Fibroblast of peridontal ligament (primary cell): ENCODE data around the gene KCNK4.

Experiments
- DNase-seq: peaks from one replicate; pipeline ENCODE4 v3.0.0-alpha.2; 2010; ENCODE audit errors: extremely low read depth

The KCNK4 gene

DNA sequence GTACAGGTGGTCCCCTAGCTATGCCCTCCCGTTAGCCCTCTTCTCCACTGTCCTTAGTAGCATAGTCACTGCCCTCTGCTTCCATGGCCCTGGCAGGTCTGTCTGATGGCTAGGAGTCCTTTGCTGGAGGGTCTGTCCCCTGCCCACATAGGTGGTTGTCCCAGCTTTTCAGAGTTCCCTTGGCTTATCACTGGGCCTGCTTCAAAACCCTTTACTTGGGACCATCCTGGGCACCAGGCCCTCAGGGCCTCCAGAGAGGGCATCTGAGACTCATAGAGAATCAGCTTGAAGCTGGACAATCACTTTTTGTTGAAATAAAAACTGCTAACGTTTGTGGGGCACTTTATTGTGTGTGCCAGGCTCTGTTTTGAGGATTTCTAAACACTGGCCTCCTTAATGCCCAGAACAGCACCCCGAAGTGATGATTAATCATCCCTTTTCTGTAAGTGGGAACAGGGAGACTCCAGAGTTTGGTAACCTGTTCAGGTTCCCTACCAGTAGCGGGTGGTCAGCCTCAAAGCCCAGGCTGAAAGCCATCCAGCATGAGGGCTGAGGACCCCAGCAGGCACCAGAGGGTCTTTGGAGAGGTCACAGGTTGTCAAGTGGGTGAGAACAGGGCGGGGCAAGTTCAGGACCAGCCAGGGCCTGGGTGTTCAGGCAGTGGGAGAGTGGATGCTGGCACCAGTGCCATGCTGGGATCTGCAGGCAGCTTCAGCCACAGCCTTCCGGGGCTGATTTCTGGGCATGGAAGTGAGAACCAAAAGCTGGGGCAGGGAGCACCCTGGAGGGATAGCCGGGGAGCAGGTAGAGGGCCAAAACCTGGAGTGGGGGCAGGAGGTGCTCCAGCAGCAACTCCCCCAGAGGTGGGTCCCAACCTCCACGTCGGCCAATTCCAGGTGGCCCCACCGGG is 495 bp upstream of the KCNK4 start:
- no peak for DNase-seq

DNA sequence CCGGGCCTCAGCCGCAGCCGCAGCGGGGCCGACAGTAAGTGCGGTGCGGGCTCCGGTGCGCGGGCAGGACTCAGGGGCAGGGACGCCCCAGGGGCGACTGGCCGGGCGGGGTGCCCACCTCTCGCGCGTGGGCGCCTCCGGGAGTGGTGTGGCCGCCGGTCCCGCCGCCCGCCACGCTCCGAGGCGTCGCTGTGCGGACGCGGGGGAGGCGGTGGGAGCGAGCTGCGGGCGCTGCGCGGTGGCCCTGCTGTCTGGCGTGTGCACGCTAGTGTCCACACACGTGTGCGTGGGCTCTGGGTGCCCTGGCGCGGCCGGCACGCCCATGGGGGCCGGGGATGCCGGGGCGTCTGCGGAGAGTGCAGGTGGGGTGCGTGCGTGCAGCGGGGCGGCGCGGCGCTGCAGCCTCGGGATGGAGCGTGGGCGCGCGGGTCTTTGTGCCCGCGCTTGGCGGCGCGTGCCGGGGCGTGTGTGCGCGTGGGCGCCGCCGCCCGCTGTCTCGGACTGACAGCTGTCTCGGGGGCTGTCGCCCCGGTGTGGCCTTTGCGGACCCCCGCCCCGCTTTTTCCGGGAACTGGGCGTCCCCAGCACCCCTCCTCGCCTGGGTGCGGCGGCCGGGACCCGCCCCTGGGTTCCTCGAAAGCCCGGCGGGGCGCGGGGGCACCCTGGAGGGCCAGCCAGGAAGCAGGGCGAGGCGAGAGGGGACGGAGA is 804 bp downstream of the KCNK4 start:
- DNase-seq, result no peak

DNA sequence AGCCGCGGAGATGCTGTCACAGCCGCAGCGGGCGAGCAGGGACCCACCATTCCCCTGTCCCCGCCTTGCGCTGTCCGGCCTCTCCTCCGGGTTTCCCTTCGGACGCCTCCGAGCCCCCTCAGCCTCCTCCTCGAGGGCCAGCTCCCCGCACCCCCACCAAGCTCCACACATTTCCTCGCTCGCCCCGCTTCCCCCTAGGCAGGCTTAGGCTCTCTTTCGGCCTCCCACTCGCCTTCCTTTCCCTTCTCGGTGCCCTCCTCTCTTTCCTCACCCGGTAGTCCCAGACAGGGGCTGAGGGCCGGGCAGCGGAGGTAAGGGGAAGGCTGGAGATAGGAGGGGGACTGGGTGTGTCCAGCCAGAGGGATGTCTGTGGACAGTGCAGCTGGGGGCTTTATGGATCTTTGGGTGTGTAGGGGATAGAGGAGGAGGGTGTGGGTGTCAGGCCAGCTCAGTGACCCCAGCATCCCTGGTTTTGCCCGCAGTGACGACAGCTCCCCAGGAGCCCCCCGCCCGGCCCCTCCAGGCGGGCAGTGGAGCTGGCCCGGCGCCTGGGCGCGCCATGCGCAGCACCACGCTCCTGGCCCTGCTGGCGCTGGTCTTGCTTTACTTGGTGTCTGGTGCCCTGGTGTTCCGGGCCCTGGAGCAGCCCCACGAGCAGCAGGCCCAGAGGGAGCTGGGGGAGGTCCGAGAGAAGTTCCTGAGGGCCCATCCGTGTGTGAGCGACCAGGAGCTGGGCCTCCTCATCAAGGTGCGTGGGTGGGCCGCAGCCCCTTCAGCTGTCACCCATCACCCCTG is 1.6 kb downstream of the KCNK4 start:
- DNase-seq, result no peak

DNA sequence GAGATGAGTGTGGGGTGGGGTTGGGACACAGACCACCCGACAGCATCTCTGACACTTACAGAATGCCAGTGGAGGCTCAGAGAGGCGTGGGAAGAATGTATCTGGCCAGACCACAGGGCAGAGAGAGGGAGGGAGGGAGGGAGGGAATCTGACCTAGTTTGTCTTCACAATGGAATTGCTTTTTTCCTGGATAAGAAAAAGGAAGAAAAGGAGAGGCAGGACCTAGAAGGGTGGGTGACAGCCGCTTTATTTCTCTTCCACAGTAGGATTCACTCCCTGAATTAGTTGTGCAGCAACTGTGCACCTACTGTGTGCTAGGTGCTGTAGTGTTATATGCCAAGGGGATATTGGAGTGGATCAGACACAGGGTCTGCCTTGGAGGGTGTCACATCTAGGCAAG is 3.7 kb downstream of the KCNK4 start:
- no peak for DNase-seq

DNA sequence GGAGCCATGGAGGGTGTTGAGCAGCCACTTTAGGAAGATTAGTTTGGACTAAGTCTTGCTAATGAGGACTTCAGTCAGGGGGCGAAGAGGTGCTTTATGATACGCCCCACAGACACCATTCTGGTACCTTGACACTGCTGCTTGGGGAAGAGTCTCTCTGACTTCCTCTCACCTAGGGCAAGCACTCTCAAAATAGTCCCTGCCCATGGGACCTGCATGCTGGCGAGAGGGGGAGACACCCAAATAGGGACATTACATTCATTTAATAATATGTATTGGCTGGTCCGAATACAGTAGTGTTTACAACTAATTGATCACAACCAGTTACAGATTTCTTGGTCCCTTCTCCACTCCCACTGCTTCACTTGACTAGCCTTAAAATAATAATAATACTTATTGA is 4.7 kb downstream of the KCNK4 start:
- DNase-seq, result no peak

DNA sequence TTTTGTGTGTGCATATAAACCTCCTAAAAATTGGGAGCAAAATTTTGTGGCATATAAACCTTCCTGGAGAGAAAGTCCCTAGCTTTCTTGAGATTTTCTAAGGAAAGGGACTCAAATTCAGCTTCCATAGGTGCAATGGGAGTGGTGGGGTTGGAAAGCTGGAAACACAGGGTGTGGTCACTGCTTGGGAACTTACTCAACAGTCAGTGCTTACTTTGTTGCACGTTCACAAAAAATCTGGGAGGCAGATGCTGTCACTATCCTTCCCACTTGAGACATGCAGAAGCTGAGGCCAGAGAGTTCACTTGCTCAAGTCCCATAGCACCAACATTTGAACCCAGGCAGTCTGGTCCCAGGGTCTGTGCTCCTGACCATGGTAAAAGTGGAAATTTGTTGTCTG is 5.1 kb downstream of the KCNK4 start:
- DNase-seq, result no peak

DNA sequence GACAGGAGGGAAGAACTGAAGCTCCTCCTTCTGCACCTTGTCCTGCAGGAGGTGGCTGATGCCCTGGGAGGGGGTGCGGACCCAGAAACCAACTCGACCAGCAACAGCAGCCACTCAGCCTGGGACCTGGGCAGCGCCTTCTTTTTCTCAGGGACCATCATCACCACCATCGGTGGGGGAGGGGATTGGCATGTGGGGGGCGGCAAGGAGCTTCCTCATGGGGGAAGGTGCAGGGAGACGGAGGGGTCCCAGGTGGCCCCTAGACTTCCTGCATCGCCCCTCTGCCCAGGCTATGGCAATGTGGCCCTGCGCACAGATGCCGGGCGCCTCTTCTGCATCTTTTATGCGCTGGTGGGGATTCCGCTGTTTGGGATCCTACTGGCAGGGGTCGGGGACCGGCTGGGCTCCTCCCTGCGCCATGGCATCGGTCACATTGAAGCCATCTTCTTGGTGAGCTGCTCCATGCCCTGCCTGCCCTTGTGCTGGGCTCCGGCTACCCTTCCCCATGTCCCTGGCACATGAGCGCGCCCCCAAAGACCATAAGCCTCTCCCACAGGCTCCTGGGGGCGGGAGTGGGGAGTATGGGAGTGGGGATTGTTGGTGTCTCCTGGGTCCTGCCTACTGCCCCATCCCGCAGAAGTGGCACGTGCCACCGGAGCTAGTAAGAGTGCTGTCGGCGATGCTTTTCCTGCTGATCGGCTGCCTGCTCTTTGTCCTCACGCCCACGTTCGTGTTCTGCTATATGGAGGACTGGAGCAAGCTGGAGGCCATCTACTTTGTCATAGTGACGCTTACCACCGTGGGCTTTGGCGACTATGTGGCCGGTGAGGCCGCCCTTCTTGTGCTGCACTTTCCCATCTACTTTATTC is 6.0 kb downstream of the KCNK4 start:
- no peak for DNase-seq

DNA sequence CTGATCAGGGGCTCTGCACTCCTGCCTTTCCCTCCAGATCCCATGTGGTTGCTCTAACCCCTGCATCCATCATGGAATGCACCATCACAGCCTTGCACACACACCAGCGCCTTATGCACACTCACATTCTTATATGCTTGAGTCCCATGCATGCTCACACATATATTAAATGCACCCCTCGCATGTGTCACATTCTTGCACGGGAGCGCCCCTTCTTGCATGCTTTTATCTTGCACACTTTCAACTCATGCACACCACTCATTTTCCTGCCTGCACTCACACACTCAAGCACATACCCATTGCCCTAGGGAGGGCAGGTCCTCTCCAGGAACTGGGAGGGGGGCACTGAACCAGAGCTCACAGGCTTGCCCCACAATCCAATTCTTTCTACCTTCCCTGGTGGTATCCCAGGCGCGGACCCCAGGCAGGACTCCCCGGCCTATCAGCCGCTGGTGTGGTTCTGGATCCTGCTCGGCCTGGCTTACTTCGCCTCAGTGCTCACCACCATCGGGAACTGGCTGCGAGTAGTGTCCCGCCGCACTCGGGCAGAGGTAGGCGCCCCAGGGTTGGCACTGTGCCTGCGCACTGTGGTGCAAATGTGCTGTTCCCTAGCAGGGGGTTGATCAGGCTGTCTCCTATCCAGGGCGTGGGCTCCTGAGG is 6.7 kb downstream of the KCNK4 start:
- DNase-seq, result no peak

DNA sequence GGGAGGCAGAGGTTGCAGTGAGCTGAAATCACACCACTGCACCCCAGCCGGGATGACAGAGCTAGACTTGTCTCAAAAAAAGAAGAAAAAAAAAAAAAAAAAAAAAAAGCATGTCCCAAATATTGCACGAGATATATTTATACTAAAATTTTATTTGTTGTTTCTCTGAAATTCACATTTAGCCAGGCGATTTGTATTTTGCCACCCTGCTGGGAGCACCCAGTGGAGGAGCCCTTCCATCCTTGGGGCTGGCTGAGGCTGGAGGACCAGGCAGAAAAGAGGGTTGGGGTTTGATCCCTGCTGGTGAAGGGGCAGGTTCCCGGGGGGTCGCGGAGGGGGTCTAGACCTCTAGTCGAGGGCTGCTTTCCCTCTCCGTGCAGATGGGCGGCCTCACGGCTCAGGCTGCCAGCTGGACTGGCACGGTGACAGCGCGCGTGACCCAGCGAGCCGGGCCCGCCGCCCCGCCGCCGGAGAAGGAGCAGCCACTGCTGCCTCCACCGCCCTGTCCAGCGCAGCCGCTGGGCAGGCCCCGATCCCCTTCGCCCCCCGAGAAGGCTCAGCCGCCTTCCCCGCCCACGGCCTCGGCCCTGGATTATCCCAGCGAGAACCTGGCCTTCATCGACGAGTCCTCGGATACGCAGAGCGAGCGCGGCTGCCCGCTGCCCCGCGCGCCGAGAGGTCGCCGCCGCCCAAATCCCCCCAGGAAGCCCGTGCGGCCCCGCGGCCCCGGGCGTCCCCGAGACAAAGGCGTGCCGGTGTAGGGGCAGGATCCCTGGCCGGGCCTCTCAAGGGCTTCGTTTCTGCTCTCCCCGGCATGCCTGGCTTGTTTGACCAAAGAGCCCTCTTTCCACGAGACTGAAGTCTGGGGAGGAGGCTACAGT is 8.1 kb downstream of the KCNK4 start:
- DNase-seq, result no peak

DNA sequence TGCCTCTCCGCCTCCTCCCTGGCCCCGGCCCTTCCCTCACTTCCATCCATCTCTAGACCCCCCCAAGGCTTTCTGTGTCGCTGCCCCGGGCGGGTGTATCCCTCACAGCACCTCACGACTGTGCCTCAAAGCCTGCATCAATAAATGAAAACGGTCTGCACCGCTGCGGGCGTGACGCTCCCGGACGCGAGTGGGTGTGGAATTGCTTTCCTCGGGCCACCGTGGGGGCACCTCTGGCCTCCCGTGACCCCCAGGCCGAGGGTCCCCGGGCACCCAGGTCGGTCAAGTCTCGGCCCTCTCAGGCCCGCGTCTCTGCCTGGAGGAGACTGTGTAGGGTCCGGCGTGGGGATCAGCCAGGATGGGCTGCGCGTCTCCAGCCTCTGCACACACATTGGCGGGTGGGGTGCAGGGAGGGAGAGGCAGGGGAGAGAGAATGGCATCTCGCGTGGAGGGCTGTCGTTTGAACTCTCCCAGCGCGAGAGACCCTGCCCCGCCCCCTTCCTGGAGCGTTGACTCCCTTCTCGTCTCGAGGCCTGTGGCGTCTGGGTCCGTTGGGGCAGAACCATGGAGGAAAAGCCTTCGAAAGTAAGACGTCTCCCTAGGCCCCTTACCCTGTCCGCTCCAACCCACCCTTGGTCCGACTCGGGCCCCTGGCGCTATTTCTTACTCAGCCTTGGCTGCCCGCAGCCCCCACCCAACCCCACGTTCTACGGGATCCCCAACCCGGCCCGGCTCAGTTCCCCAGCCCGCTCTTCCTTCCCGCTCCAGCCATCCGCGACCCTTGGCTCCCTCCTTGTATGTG is 8.9 kb downstream of the KCNK4 start, which contains the start of gene CATSPERZ:
CATSPERZ (plus strand) TSS at position 512 of the 802 bp plus-strand sequence; CDS start at position 565, 53 bp downstream.
- DNase-seq, result no peak

DNA sequence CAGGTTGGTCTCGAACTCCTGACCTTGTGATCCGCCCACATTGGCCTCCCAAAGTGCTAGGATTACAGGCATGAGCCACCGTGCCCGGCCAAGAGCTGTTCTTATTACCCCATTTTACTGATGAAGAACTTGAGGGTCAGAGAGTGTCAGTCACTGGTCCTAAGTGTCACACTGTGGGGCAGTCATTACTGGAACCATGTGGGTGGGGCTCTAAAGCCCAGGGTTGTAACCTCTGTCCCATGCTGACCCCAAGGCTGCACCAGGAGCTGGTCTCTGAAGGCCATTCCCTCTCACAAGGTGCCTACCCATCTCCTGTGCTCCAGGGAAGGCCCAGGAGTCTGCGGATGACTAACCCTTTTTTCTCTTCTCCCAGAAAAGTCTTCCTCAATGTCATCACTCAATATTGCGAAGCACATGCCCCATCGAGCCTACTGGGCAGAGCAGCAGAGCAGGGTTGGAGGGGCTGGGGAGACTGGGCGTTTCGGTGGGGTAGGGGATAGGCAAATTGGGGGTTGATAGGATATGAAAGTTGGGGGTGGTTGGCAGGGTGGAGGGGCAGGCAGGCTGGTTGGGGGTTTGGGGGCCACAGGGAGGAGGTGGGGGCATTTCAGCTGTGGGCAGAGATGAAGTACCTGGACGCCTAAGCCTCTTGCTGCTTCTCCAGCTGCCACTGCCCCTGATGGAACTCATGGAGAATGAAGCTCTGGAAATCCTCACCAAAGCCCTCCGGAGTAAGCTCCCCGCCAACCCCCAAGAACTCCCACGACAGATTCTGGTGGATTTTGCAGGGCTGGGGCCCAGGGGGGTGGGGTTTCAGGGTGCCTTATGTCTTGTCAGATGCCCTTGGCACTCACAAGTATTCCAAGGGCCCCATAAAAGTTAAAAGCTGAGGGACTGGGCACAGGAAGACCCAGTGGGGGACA is 12.3 kb downstream of the KCNK4 start:
- no peak for DNase-seq

DNA sequence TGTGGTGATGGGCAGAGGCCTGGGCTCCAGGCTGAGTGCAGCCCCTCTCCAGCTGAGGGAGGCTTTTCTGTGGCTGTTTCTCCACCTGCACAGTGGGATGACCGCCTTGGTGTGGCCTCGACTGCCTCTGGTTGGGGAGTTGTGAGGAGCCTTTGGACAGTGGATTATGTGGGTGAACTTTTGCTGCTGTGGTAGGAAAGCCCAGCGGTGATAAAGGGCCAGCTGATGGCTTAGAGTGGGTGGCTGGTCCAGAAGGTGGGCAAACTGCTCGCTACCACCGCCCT is 12.9 kb downstream of the KCNK4 start:
- no peak for DNase-seq

DNA sequence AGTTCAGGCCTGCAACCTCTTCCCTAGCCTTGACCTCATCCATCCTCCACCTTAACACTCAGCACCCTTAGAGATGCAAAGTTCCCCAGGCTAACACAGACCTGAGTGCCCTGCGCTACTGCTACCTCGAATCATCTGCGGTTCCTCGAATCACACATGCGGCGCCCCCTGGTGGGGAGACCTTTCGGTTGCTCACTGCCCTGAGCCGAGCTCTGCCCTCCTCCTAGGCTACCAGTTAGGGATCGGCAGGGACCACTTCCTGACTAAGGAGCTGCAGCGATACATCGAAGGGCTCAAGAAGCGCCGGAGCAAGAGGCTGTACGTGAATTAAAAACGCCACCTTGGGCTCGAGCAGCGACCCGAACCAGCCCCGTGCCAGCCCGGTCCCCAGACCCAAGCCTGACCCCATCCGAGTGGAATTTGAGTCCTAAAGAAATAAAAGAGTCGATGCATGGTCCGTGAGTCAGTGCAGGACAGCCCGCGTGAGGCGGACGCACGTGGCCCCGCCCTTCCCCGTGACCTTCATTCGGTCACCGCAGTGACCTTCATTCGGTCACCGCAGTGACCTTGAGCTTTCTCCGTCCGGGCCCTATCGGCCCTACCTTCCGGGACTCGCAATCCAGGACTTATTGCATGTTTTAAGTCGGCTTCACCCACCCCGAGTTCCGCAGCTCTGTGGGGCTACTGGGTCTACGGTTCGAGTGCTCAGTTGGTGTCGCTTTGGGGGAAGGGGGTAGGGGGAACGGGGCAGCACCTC is 13.4 kb downstream of the KCNK4 start:
- peak; percentile 87 for DNase-seq

DNA sequence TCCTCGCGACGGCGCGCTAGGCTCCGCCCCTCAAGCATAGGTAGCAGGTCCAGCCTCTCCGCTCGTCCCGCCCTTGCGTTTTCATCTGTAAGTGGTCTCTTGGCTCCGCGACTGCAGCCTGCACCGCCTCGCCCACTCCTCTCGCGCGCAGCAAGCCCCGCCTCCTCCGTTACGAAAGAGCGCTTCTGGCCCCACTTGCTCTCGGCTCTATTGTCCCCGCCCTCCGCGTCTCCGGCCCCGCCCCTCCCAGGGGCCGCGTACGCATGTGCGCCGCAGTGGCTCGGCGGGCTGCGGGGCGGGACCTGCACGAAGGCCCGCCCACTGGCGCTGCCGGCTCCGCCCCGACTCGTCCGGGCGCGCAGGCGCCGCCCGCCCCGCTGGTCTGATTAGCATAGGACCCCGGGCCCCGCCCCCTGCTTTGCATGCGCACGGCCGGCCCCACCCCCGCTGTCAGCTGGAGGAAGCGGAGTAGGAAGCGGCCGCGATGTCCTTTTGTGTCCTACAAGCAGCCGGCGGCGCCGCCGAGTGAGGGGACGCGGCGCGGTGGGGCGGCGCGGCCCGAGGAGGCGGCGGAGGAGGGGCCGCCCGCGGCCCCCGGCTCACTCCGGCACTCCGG is 14.1 kb downstream of the KCNK4 start, which contains the start of gene ESRRA:
ESRRA (plus strand) TSS at position 450 of the 616 bp plus-strand sequence. CDS start 1,656 bp downstream, outside the sequence.
- DNase-seq, result peak; percentile 93

DNA sequence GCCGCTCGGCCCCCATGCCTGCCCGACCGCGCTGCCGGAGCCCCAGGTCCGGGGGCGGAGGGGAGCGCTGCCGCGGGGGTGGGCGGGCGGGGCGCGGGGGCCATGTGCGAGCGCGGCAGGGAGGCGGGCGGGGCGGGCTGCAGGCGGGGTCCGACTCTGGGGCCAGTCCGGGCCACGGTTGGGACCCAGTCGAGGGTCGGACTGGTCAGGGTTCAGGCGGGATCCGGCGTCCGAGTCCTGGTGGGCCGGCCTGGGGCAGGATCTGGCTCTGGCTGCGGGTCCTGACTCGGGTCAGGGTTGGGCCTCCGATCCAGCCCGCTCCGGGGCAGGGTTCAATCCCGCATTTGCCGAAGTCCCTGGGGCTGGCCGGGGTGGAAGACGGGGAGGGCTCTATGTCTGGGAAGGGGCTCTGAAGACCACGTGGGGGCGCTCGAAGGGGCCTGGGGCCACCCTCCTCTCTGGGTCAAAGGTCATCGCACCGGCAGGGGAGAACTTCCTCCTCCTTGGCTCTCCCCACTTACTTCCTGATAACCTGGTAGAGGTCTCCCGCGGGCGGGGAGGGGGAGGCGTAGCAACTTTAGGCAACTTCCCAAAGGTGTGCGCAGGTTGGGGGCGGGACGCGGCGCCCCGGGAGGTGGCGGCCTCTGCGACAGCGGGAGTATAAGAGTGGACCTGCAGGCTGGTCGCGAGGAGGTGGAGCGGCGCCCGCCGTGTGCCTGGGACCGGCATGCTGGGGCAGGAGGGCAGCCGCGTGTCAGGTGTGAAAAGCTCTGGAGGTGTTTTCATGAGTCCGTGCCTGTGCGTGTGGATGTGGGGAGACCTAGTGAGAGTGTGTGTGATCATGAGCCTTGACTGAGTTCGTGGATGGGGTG is 14.8 kb downstream of the KCNK4 start:
- DNase-seq, result peak; percentile 16

DNA sequence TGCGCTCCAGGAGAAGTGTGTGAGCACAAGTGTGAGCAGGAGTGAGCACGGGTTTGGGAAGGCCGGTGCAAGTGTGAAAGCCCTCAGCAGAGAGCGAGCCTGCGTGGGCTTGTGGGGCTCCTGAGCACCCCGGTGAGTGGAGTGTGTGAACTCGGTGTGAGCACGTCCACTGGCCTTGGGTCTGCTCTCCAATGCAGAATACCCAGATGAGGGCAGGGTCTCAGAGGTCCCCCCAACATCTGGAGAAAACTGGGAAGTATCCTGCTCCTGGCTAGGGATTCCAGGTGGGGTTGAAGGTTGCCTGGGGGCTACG is 15.4 kb downstream of the KCNK4 start:
- no peak for DNase-seq
